D341Med (cell line): ENCODE results near the gene EPHA1.
"Not testable (repeated sequence)": the region's sequence is repeated elsewhere in the genome, so short reads cannot be mapped to it uniquely, and the experiment has no call there.

Experiments
- DNase-seq: peaks from one replicate; pipeline ENCODE4 v3.0.0; 2012; ENCODE audit warnings: low spot score

EPHA1 gene

GRCh38 chr7:143405173-143406001 lies 3.3 kb downstream of the EPHA1 start:
- no peak for DNase-seq

DNA sequence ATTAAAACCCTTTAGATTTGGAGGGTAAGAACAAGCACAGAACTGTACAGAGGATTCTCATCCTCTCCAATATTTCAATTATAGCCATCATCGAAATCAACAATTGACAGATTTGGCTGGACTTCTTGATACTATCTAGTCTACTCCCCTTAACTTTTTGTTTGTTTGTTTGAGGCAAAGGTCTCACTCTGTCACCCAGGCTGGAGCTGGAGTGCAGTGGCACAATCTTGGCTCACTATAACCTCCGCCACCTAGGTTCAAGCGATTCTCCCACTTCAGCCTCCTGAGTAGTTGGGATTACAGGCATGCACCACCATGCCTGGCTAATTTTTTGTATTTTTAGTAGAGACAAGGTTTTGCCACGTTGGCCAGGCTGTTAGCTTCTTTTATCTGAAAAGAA lies 6.4 kb downstream of the EPHA1 start:
- not testable (repeated sequence) for DNase-seq

GRCh38 chr7:143401265-143401664 lies 7.4 kb downstream of the EPHA1 start:
- DNase-seq, result no peak

- DNase-seq, result no peak
Measured at GRCh38 chr7:143399642-143400041, 9.0 kb downstream of the EPHA1 start.

- DNase-seq, result no peak
Measured at GRCh38 chr7:143399151-143399550, 9.5 kb downstream of the EPHA1 start.

GRCh38 chr7:143398616-143399015 lies 10.0 kb downstream of the EPHA1 start:
- no peak for DNase-seq

DNA sequence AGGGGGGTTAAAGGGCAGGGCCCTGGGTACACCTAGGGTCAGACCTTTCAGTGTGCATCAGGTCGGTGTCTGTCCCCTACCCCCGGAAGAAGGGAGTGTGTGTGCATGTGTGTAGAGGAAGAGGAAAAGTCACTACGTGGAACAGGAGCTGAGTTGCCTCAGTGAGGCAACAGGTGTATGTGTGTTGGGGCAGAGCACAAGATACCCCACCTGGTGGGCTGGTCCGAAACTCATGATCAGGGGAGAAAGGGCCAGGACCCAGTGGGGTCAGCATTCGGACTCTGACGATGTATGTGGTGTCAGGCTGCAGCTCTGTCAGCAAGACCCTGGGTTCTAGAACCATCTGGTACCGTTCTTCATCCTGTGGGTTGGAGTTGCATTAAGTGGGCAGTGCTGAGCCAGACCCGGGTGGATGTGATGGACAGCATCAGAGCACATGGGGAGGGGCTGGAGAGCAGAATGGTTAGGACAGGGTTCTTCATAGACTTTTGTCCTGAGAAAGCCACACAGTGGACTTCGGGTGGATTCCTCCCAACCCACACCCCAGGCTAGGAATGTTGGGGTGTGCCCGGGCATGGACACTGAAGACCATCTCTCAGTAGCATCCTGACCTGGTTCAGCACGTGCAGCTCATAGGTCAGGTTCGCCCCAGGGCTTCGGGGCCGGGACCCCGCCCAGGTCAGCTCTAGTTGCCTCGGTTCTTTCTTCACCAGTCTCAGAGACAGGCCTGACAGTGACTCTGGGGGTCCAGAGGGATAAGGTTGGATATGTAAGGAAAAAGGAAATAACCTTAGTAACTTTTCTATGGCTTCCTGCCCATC lies 10.7 kb downstream of the EPHA1 start:
- DNase-seq, result no peak

DNA sequence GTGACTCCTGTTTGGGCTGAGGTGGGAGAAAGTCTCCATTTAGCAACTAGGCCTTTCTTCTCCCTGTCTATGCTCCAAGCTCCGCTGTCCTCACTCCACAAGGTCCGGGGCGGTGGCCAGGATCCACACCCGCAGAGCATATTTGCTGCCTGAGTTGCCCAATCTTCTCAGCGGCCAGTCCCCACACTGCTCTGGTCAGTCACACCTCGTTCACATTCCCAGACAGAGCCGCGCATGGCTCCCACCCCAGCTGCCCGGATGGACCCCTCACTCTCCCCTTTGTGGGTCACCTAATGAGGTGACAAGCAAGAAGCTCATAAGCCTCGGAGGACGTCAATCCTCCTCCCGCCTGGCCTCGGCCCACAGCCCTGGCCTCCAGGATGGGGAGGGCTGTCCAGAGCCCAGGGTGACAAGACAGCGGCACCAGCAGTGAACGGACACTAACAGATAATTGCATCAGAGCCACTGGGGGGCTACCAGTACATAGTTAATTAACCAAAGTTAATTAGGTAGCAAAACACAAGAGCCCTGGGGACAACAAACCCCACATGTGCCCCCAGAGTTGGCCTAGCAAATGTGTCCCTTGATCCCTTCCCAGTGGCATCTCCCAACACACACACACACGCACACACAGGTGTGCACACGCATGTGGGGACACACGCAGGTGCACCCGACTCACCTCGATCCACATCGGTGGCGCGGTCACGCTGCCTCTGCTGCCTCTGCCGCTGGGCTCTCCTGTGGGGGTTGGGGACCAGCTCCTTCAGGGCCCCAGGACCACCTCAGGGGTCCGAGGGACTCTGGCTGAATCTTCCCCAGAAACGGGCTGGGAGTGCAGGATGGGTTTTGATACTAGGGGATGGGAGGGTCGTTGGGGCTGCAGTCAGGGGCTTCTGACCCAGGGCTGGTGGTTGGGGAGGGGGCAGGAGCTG lies 11.8 kb downstream of the EPHA1 start:
- no peak for DNase-seq

- no peak for DNase-seq
Measured at GRCh38 chr7:143396182-143396581, 12.5 kb downstream of the EPHA1 start.

DNA sequence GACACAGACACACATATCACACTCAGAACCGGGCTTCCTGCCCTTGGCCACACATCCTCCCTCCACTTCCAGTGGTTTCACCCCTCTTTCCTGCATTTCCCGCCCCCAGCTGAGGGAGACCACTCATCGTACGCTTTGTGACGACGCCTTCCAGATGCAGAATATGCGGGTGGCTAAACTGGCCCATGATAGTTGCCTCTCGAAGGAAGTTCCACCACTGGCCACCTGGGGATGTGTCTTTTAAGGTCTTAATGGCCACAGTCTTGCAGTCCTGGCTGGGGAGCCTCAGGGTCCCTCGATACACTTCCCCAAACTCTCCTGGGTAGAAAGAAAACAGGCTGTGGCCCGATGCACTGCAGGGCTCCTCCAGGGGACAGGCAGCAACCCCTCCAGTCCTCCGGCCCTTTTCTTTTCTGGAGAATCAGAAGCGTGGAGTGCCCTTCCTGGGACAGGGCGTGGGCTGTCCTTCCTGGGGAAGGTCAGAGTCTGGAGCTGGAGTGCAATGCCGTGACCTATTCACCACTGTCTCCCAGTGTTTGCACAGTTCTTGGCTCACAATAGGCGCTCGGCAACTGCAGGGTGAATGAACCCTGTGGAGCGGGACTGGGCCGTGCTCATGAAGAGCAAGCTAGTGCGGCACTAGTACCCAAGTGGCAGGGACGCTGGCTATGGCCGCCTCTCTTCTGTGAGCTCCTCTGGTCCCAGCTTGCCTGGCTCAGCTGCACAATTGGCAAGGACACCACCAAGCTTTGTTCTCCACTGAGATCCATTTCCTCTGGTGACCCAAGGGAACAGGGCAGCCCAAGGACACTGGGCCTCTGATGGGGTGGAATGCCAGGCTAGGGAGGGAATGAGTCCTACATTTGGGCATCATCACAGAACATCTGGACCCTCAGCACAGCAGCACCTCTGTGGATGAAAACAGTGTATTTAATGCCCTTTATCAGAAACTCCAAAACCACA lies 13.2 kb downstream of the EPHA1 start:
- no peak for DNase-seq

- DNase-seq, result no peak
Measured at GRCh38 chr7:143394777-143395176, 13.9 kb downstream of the EPHA1 start.

DNA sequence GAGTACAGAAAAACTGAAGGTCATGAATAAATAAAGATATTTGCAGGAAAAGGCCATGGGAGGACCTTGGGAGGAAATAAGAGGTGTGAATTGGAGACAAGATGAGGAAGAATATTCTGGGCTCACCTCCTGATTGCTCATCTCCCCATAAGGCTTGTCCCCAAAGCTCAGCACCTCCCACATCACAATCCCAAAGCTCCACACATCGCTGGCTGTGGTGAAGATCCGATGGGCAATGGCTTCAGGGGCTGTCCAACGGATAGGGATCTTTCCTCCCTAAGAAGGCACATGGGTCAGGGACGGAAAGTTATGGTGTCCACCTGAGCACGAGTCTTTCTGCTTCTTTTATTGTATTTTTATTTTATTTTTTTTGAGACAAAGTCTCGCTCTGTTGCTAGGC lies 14.6 kb downstream of the EPHA1 start:
- DNase-seq, result no peak

DNA sequence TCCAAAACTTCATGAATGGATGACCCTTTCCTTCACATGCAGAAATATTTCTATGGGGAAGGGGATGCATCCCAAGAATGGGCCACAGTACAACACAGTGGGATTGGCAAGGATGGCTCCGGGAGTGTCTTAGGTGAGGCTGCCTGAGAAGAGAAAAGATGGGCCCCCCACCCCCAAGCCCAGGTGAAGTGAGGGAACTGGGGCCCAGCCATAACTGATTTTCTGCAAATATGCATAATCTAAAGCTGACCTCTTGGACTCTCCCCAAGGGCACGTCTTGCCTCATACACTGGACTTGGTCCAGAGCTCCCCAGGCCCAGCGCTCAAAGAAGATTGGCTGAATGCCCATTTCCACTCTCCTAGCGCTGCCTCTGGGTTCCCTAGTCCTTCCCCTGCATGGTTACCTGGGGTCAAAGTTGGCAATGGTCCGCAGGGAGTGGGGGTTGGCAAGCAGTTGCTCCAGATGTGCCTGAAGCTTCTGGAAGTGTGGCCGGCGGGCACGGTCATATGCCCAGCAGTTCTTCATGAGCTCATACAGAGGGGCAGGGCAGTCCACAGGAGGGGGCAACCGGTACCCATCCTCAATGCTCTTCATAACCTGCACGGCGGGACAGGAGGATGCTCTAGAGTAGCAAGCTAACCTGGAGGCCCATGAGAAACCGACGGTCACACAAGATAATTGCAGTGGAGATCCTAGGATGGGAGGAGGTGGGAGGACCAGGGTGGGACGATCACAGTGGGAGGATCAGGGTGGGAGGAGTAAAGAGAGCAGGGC lies 15.2 kb downstream of the EPHA1 start:
- DNase-seq, result no peak

DNA sequence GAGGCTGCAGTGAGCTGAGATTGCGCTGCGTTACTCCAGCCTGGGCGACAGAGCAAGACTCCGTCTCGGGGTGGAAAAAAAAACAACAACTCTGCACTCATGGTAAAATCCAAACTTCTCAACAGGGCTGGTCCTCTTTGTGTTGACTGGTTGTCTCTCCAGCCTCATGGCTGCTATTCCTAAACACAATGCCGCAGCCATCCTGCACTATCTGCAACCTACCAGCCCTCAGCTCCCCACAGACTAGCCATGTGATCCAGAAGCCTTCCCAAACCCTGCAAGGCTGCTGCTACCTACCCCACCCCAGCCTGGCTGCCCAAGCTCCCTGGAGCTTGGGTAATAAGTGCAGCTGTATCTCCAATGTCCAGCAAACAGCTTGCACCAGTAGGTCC lies 15.8 kb downstream of the EPHA1 start:
- no peak for DNase-seq

DNA sequence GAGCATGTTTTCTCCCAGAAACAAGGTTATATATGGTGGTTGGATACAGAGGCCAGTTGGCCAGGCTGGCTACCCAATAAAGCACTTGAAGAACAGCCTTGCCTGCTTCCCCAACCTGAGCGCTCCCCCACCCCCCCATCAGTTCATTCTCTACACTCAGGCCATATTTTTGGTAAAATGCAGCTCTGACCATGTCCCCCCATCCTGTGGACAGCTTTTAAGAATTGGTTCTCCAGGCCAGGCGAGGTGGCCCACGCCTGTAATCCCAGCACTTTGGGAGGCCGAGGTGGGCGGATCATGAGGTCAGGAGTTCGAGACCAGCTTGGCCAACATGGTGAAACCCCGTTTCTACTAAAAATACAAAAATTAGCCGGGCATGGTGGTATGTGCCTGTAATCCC lies 16.2 kb downstream of the EPHA1 start:
- DNase-seq, result not testable (repeated sequence)

DNA sequence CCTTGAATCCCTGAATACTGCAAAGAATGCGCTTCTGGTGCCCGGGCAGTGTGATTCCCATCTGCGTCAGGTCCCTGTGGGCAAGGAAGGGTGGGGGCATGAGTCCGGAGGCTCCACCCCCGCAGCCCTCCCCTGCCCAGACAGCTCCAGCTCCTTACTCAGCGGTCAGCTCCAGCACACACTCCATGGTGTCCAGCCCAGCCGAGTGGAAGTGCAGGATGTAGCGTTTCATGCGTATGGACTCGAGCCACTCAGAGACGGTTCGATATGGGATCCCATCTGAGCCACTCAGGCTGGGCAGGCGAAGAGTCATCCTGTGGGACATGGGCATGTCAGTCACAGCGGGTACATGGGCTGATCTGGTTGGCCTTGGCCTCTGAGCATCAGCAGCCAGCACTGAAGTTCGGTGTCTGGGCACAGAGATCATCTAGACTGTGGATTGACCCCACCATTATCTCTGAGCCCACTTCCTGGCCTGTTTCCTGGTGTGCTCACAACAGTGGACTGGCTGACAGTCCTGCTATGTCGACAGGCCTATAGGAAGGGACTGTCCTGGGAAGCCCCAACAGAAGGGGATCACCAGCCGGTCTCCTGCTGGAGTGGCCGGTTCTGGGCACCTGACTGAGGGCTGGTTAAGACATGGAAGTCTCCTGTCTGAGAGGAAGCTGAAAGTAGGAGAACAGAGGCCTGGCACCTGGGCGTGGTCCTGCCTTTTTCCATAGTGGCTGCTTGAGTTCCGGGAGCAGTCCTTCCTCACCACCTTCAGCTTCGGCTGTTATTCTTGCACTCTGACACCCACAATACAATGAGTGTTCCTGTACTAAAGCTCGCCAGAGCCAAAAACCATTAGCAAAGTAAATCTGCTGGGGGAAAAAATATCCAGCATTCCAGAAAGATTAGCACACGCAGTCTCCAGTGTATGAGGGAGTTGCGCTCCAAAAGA lies 16.9 kb downstream of the EPHA1 start:
- DNase-seq, result no peak

DNA sequence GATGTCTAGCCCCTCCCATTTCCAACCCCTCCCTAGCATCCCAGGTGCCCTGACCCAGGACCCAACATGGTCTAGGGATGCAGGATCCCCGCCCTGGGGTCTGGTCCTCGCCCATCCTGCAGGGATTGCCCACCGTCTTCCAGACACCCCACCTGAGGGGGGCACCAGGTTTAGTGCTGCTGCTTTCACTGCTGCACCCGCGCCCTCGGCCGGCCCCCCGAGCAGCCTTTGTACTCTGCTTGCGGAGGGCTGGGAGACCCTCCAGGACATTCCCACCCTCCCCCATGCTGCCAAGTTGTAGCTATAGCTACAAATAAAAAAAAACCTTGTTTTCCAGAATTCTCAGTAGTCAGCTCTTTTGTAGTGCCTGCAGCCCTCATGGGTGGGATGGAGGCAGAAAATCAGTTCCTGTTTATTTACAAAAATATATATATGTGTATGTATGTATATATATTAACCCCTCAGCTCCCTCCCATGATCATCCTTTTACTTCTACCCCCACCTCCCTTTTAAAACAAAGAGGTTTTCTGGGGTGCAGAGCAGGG lies 17.8 kb downstream of the EPHA1 start:
- DNase-seq, result no peak

GRCh38 chr7:143390104-143390772 lies 18.4 kb downstream of the EPHA1 start:
- no peak for DNase-seq
